Pancreas (tissue), 10 donors: ENCODE results near the gene FCHO2. TPM values are rescaled to one million over a fixed set of nuclear protein-coding genes. Genes with fewer than 3 reads are reported as not detected.

Experiments used
- ATAC-seq, 4 donors: fragments of 200-7000 bp; cut with Tn5 transposase; one replicate each; pipeline versions ENCODE4 v1.8.0 to v1.9.1; 2020; ENCODE audit warnings: mild to moderate bottlenecking in 4 of 4, moderate library complexity in 4 of 4
- DNase-seq, 6 donors: peaks; one replicate each; pipeline ENCODE4 v3.0.0-alpha.2; 2020
- FAIRE-seq: peaks from 2 replicates; lab custom pipeline; 2012; peaks lifted over from hg19 to GRCh38; lab: Jason Lieb, UNC
- H3K27ac ChIP-seq, 4 donors: fragments of 200-600 bp; sonication (generic); 1 replicate in 3 of 4; 2 replicates in 1 of 4; pipeline versions ENCODE4 v1.5.0 to v1.8.0; 2020
- H3K27me3 ChIP-seq, 4 donors: fragments of 200-600 bp; one replicate each; pipeline ENCODE4 v1.8.0; 2021
- H3K36me3 ChIP-seq, 3 donors: fragments of 200-600 bp; sonication (generic) in 1 of 3; one replicate each; pipeline versions ENCODE4 v1.5.0 to v1.8.0; 2020 to 2021
- H3K4me1 ChIP-seq, 3 donors: fragments of 200-600 bp; one replicate each; pipeline ENCODE4 v1.8.0; 2021
- H3K4me3 ChIP-seq, 4 donors: fragments of 200-600 bp; sonication (generic) in 2 of 4; one replicate each; pipeline versions ENCODE4 v1.5.0 to v1.8.0; 2020 to 2021
- H3K9me3 ChIP-seq, 4 donors: fragments of 200-600 bp; one replicate each; pipeline ENCODE4 v1.8.0; 2021
- WGBS, 2 donors: extraction: QIAGEN DNeasy Blood & Tissue Kit; methylation state at CpG; one replicate each; pipeline ENCODE4 v1.1.7; 2013; 5-methylcytosine and 5-hydroxymethylcytosine counted together
- intact Hi-C, 3 donors: fragments of 100-400 bp; cut with DNase I; formaldehyde crosslinking; loops; one replicate each; pipeline versions ENCODE4 v1.11.1 to v1.14.2; 2022
- polyA plus RNA-seq, 2 donors: library from polyadenylated mRNA; stranded (reverse); fragments of 200-250 nt; gene quantifications; one replicate each; pipeline ENCODE4 v1.2.3, GENCODE V29; 2013
- total RNA-seq, 6 donors: library from RNA; stranded (reverse); fragmentation: NEBNext Ultra II Directional in 4 of 6; extraction: Animal tissue kit (Norgen Biotek cat#: 25700) in 4 of 6; gene quantifications; one replicate each; pipeline versions ENCODE4 v1.2.1 to v1.2.4, GENCODE V29; 2021 to 2023
- TF ChIP-seq, protein P1 (sequence below), 4 donors: fragments of 200-600 bp; sonication (generic) in 3 of 4; IDR thresholded peaks; one replicate each; pipeline versions ENCODE4 v1.5.0 to v1.8.0; 2021; ENCODE audit warnings: antibody characterized with exemption in 4 of 4
- donor health status: healthy with polysubstance abuse.
- donor health status: DM: no; HTN: no; CAD: no; lungs with moderate emphysema.
- donor health status: DM: no; HTN: no; CAD: no.
- donor health status: control.
- donor health status: control.
- donor health status: Bipolar disorder and iron deficiency.
- donor health status: DM: yes; HTN: yes; CAD: no.
- donor health status: DM: no; HTN: no; CAD: no.
- donor health status: DM: no; HTN: no; CAD: no.
- donor health status: DM: yes; HTN: yes; CAD: no.

Gene FCHO2
- total and polyA plus RNA-seq, 8 donors: 4.6 to 28.1 (median 12.5) TPM

DNA sequence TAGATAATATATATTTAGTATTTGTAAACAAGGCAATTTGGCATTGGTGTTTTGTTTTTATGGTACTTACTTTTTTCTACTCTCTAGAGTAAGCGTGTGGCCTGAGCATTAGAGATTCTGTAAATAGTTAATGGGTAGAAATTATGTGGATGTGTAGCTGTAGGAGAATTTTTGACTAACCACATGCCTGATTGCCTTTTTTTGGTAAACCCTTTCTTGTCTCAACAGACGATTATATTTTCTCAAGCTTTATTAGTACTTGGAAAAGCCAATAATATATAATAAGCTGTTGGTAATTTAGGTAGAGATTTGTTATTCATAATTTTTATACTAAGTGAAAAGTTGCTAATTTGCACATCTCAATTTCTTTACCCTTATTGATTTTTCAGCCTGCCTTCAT, 76.8 kb downstream of the FCHO2 start:
- 93 to 96% methylated on average over 2 of the region's 2 CpGs for whole genome bisulfite sequencing, 2 donors
- DNase-seq (no peak), FAIRE-seq (no peak), ATAC-seq (no peak)
- Histone ChIP-seq H3K27me3 (no peaks in the 10 kb centered on the region), H3K36me3 (no peaks in the 10 kb centered on the region), H3K4me3 (no peak overlapping the region), H3K4me1 (no peaks in the 10 kb centered on the region), H3K9me3 (no peaks in the 10 kb centered on the region), H3K27ac (no peak overlapping the region)
- intact Hi-C loops: no loop called here
- TF ChIP-seq, protein P1, sequence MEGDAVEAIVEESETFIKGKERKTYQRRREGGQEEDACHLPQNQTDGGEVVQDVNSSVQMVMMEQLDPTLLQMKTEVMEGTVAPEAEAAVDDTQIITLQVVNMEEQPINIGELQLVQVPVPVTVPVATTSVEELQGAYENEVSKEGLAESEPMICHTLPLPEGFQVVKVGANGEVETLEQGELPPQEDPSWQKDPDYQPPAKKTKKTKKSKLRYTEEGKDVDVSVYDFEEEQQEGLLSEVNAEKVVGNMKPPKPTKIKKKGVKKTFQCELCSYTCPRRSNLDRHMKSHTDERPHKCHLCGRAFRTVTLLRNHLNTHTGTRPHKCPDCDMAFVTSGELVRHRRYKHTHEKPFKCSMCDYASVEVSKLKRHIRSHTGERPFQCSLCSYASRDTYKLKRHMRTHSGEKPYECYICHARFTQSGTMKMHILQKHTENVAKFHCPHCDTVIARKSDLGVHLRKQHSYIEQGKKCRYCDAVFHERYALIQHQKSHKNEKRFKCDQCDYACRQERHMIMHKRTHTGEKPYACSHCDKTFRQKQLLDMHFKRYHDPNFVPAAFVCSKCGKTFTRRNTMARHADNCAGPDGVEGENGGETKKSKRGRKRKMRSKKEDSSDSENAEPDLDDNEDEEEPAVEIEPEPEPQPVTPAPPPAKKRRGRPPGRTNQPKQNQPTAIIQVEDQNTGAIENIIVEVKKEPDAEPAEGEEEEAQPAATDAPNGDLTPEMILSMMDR (IDR thresholded peaks at IDR 0.05): no peak

DNA sequence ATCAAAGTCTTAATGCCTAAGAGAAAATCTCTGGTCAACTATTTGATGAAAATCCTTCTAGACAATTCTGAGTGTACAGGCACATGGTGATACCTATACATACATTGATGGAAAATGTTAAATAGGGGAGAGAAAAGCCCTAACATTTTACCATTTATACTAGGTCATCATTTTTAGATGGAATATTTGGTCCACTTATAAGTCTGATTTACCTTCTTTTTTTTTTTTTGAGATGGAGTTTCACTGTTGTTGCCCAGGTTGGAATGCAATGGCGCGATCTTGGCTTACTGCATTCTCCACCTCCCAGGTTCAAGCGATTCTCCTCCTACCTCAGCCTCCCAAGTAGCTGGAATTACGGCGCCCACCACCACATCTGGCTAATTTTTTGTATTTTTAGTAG, 81.7 kb downstream of the FCHO2 start:
- intact Hi-C loops: no loop called here
- Histone ChIP-seq H3K9me3 (no peaks in the 10 kb centered on the region), H3K4me3 (no peak overlapping the region), H3K36me3 (peaks cover 0 to 13% (median 0%) of the 10 kb centered on the region in 3 donors), H3K27ac (no peak overlapping the region), H3K27me3 (no peaks in the 10 kb centered on the region), H3K4me1 (no peaks in the 10 kb centered on the region)
- WGBS, 2 donors: 95% methylated on average over 5 of the region's 5 CpGs
- DNase-seq (no peak), FAIRE-seq (no peak), ATAC-seq (no peak)
- TF ChIP-seq, protein P1 (IDR thresholded peaks at IDR 0.05): no peak

DNA sequence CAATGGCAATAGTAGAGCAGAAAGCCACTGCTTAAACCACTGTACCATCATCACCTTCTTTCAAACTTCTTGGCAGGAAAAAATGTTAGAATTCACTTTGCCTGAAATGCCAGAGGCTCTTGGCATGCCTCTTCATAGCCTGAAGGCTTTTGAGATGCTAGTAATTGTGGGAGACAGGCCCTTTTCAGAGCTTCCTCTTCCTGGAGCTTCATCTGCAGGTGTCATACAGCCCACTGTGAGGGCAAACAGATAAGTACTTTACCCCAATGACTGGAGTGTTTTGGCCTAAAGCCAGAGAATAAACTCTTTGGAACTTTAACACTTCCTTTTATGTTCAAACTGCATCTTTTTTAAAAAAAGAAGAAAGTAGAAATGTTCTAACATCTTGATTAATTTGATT, 83.2 kb downstream of the FCHO2 start:
- DNase-seq: no peak
- peaks cover 0 to 15% (median 0%) of the 10 kb centered on the region in 3 donors for H3K36me3 ChIP-seq
- H3K4me3 ChIP-seq: no peak overlapping the region
- ATAC-seq: no peak
- TF ChIP-seq, protein P1 (IDR thresholded peaks at IDR 0.05): no peak
- no peaks in the 10 kb centered on the region for H3K4me1 ChIP-seq
- intact Hi-C loops: no loop called here
- H3K27me3 ChIP-seq: no peaks in the 10 kb centered on the region
- H3K27ac ChIP-seq: no peak overlapping the region
- H3K9me3 ChIP-seq: no peaks in the 10 kb centered on the region
- no peak for FAIRE-seq

DNA sequence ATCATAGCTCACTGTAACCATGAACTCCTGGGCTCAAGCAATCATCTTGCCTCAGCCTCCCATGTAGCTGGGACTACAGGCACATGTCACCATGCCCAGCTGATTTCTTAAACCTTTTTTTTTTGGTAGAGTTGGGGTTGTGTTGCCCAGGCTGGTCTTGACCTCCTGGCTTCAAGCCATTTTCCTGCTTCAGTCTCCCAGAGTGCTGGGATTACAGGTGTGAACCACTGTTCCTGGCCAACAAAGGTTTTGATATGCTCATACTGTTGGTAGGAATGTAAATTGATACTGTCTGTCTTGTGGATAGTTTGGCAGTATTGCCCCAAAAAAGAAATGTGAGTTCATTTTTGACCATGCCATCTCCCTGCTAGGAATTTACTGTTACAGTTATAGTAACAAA, 87.2 kb downstream of the FCHO2 start:
- Histone ChIP-seq H3K27me3 (no peaks in the 10 kb centered on the region), H3K36me3 (peaks cover 0 to 12% (median 0%) of the 10 kb centered on the region in 3 donors), H3K4me3 (no peak overlapping the region), H3K4me1 (no peaks in the 10 kb centered on the region), H3K27ac (no peak overlapping the region), H3K9me3 (no peaks in the 10 kb centered on the region)
- intact Hi-C loops: no loop called here
- no peak for DNase-seq
- no peak for ATAC-seq
- TF ChIP-seq, protein P1 (IDR thresholded peaks at IDR 0.05): no peak
- no peak for FAIRE-seq

DNA sequence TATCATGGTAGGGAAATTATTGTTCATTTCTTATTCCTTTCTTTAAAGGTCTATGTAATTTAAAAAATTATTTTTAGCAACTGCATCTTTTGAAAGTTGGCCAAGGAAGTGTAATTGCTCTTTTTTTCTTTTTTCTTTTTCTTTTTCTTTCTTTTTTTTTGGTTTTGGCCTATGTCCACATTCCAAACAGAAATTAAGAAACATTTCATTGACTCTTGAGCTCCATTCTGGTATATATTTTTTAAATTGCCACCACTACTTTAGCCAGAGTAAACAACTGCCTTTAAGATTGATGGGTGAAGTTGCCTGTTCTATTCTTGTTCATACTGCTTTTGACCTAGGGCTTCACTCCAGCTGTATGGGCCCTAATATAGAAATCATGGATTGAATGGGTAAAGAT, 88.7 kb downstream of the FCHO2 start:
- TF ChIP-seq, protein P1 (IDR thresholded peaks at IDR 0.05): no peak
- no peak overlapping the region for H3K27ac ChIP-seq
- no peaks in the 10 kb centered on the region for H3K27me3 ChIP-seq
- H3K36me3 ChIP-seq: peaks cover 0 to 4% (median 3%) of the 10 kb centered on the region in 3 donors
- FAIRE-seq (no peak), DNase-seq (no peak), ATAC-seq (no peak)
- H3K4me1 ChIP-seq: no peaks in the 10 kb centered on the region
- no peaks in the 10 kb centered on the region for H3K9me3 ChIP-seq
- H3K4me3 ChIP-seq: no peak overlapping the region
- intact Hi-C loops: no loop called here
